ENCODE results near the gene ANO3. TPM values are rescaled to one million over a fixed set of nuclear protein-coding genes. Genes with fewer than 3 reads are reported as not detected.
"Not testable (repeated sequence)": the region's sequence is repeated elsewhere in the genome, so short reads cannot be mapped to it uniquely, and the experiment has no call there.

Gene ANO3
- total and polyA plus RNA-seq, 2 of the 8 experiments (the other 6 are each of a cell fraction or from before 2014, with no cell fraction given), result not detected

DNA sequence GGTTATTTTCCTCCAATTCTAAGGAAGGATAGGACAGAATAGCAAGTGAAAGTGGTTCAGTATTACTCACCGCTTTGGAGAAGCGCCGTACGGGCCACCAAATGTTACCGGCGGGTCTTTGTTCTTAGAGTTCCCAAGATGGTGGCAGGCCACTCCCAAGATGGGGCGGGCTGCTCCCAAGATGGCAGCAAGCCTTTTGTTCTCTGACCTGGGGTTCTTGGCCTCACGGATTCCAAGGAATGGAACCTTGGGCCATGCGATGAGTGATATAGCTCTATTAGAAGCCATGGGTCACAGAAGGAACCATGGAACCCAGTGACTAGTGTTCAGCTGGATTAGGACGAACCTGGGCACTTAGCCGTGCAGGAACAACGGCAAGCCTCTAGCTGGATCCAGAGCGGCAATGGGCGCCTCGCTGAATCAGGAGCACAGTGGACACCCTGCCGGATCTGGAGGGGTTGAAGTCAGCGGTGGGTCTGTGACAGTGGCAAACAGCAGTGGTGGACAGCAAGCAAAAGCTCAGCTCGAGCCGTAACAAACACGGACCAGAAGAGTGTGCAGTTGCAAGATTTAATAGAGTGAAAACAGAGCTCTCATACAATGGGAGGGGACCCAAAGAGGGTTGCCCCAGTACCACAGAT lies 265.2 kb downstream of the ANO3 start:
- H3K36me3 ChIP-seq (ENCODE audit: control insufficient read depth in 2 of 4, insufficient read depth in 4 of 4, low read length in 3 of 4); H3K9me3 ChIP-seq (ENCODE audit: insufficient read depth in 2 of 2, low read depth in 1 of 2, low read length in 1 of 2); H3K4me1 ChIP-seq (replicated peaks in 1 of 4; ENCODE audit: control insufficient read depth in 3 of 4, insufficient read depth in 4 of 4, low read length in 3 of 4); H2AFZ ChIP-seq (ENCODE audit: low read length); H3K4ac ChIP-seq (replicated peaks; ENCODE audit: insufficient read length, low read depth, low read length); H3K56ac ChIP-seq (replicated peaks; ENCODE audit: insufficient read length, low read depth, low read length); H4K5ac ChIP-seq (ENCODE audit: insufficient read length, low read depth, low read length); FAIRE-seq; H3K23ac ChIP-seq (ENCODE audit: insufficient read length); DNase-seq (ENCODE audit: low read depth in 1 of 2, low spot score in 2 of 2); H2AK5ac ChIP-seq (ENCODE audit: low read depth, low read length); H3K18ac ChIP-seq (ENCODE audit: extremely low read depth, low read length); H3K27ac ChIP-seq (ENCODE audit: low read depth, low read length); H2BK5ac ChIP-seq (ENCODE audit: low read depth, low read length); H3K79me2 ChIP-seq (ENCODE audit: control insufficient read depth in 1 of 2, insufficient read depth in 2 of 2, low read length in 2 of 2); H3K14ac ChIP-seq (ENCODE audit: insufficient read length); H4K8ac ChIP-seq (ENCODE audit: extremely low read depth, insufficient read depth, low read length); H3K4me3 ChIP-seq (ENCODE audit: extremely low read depth in 1 of 4, insufficient read depth in 2 of 4, low read depth in 3 of 4, low read length in 4 of 4); H2BK20ac ChIP-seq (ENCODE audit: low read length); H3K23me2 ChIP-seq (ENCODE audit: low read depth, low read length); H2BK12ac ChIP-seq (ENCODE audit: low read depth, low read length); H4K91ac ChIP-seq (replicated peaks; ENCODE audit: insufficient read length, low read length); H4K20me1 ChIP-seq (replicated peaks in 1 of 2; ENCODE audit: control insufficient read depth in 1 of 2, insufficient read depth in 2 of 2, low read length in 2 of 2); H2BK15ac ChIP-seq (ENCODE audit: low read length); H3K79me1 ChIP-seq (ENCODE audit: low read depth, low read length); H3K4me2 ChIP-seq (ENCODE audit: insufficient read depth in 1 of 2, low read depth in 2 of 2, low read length in 2 of 2); H3K9ac ChIP-seq (replicated peaks in 1 of 4; ENCODE audit: extremely low read depth in 1 of 4, low read depth in 3 of 4, low read length in 3 of 4); H2BK120ac ChIP-seq (replicated peaks; ENCODE audit: low read depth, low read length); H3K27me3 ChIP-seq (replicated peaks in 1 of 4; ENCODE audit: control insufficient read depth in 3 of 4, extremely low read depth in 1 of 4, insufficient read depth in 3 of 4, low read length in 3 of 4); CTCF ChIA-PET (ENCODE audit: partially characterized antibody): not testable (repeated sequence)
- POLR2A ChIA-PET (ENCODE audit: partially characterized antibody), result interaction anchor here (0.6 kb wide), 1 partner anchor 890 kb away, joined by 3 read pairs; no protein-coding TSS in a partner anchor
- 96% methylated on average over 20 of the region's 20 CpGs; no CpG with 5 or more reads in 1 of the 2 experiments for WGBS, 2 experiments (ENCODE audit: extremely low coverage in 1 of 2, insufficient coverage in 1 of 2, insufficient read length in 1 of 2, insufficient replicate concordance in 2 of 2, low coverage in 1 of 2, low lambda C conversion rate in 2 of 2, missing lambda C conversion rate in 1 of 2)
